Activated CD8-positive, alpha-beta memory T cell treated with anti-CD3 and anti-CD28 coated beads for 4 hours (primary cell): ENCODE data around the gene SVOP.
"Not testable (repeated sequence)": the region's sequence is repeated elsewhere in the genome, so short reads cannot be mapped to it uniquely, and the experiment has no call there.

Source experiments
- DNase-seq, 2 donors: peaks; one replicate each; pipeline ENCODE4 v3.0.0-alpha.2; 2020; ENCODE audit warnings: low read depth in 2 of 2

SVOP gene

GRCh38 chr12:109033239-109034196, 12.7 kb upstream of the SVOP start:
- DNase-seq: no peak

GRCh38 chr12:109029411-109029810, 8.5 kb upstream of the SVOP start:
- DNase-seq: no peak

- DNase-seq: not testable (repeated sequence)
Observed at GRCh38 chr12:109028624-109029023, 7.8 kb upstream of the SVOP start.

GRCh38 chr12:109027767-109028166, 6.9 kb upstream of the SVOP start:
- DNase-seq: no peak

GRCh38 chr12:109020146-109020795, 597 bp downstream of the SVOP start:
- no peak for DNase-seq

GRCh38 chr12:109018296-109018695, 2.6 kb downstream of the SVOP start:
- no peak for DNase-seq

- DNase-seq: no peak
Observed at GRCh38 chr12:109016978-109017377, 3.9 kb downstream of the SVOP start.

- no peak for DNase-seq
Observed at GRCh38 chr12:109016016-109016415, 4.9 kb downstream of the SVOP start.

GRCh38 chr12:109014984-109015765, 5.7 kb downstream of the SVOP start:
- DNase-seq: no peak

- DNase-seq: no peak
Observed at GRCh38 chr12:109010259-109010658, 10.6 kb downstream of the SVOP start.

- no peak for DNase-seq
Observed at GRCh38 chr12:109009766-109010165, 11.1 kb downstream of the SVOP start.

- DNase-seq: no peak
Observed at GRCh38 chr12:109004017-109004416, 16.9 kb downstream of the SVOP start.

- DNase-seq: no peak
Observed at GRCh38 chr12:108996320-108996719, 24.5 kb downstream of the SVOP start.

- DNase-seq: no peak
Observed at GRCh38 chr12:108995370-108995992, 25.4 kb downstream of the SVOP start.

GRCh38 chr12:108990103-108990502, 30.8 kb downstream of the SVOP start:
- DNase-seq: not testable (repeated sequence)

GRCh38 chr12:108989376-108989775, 31.5 kb downstream of the SVOP start:
- no peak for DNase-seq

- no peak for DNase-seq
Observed at GRCh38 chr12:108985750-108986149, 35.1 kb downstream of the SVOP start.

- no peak for DNase-seq
Observed at GRCh38 chr12:108983227-108983626, 37.6 kb downstream of the SVOP start.

- no peak for DNase-seq
Observed at GRCh38 chr12:108982621-108983219, 38.1 kb downstream of the SVOP start.

GRCh38 chr12:108981835-108982234, 39.0 kb downstream of the SVOP start:
- no peak for DNase-seq
